ENCODE results near the gene KRTAP19-6. TPM values are rescaled to one million over a fixed set of nuclear protein-coding genes. Genes with fewer than 3 reads are reported as not detected.

Gene KRTAP19-6
- total RNA-seq, 1 experiment from 2014 or later, result not detected

DNA sequence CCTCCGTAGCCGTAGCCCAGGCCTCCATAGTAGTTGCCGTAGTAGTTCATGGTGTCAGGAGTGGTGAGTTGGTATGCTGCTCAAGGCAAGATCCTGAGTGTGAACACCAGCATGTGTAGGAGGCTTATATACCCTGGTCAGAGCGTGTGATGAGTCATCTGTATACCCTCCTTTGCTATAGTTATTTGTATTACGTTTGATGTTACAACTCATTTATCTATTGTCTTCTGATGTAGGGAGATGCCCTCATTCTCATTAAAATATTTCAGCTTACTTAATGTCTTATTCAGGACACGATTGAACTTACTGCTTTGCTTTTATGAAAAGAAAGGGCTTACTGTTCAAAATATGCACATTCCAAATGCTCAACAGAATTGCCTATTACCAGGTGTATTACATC is 39.6 kb downstream of the KRTAP19-6 start, which contains the start of gene KRTAP19-5 (continued):
- TF ChIP-seq, protein P1, sequence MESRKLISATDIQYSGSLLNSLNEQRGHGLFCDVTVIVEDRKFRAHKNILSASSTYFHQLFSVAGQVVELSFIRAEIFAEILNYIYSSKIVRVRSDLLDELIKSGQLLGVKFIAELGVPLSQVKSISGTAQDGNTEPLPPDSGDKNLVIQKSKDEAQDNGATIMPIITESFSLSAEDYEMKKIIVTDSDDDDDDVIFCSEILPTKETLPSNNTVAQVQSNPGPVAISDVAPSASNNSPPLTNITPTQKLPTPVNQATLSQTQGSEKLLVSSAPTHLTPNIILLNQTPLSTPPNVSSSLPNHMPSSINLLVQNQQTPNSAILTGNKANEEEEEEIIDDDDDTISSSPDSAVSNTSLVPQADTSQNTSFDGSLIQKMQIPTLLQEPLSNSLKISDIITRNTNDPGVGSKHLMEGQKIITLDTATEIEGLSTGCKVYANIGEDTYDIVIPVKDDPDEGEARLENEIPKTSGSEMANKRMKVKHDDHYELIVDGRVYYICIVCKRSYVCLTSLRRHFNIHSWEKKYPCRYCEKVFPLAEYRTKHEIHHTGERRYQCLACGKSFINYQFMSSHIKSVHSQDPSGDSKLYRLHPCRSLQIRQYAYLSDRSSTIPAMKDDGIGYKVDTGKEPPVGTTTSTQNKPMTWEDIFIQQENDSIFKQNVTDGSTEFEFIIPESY (IDR thresholded peaks at IDR 0.05; ENCODE audit: extremely low read depth, insufficient replicate concordance, low read length), result no peak
- TF ChIP-seq POLR2AphosphoS5 (IDR thresholded peaks at IDR 0.05; ENCODE audit: low read depth, low read length), result no peak
- TF ChIP-seq SIN3A (IDR thresholded peaks at IDR 0.05; ENCODE audit: low read depth), result no peak
- TF ChIP-seq CEBPB (IDR thresholded peaks at IDR 0.05; ENCODE audit: low read depth), result no peak
- no peak for TF ChIP-seq FOSL1 (IDR thresholded peaks at IDR 0.05; ENCODE audit: low read depth)

DNA sequence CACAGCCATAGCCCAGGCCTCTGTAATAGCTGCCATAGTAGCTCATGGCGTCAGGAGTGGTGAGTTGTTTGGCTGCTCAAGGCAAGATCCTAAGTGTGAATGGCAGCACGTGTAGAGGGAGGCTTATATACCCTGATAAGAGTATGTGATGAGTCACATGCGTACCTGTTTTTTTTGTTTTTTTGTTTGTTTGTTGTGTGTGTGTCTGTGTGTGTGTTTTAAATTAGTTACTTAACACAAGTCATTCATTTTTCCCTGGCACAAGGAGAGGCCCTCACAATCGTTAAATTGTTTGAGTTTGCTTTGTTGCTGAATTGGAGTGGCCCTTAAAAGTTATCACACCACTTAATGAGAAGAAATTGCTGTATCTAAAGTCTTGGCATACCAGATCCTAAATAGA is 44.6 kb downstream of the KRTAP19-6 start, which contains the start of gene KRTAP19-4:
TSS of gene KRTAP19-4 (minus strand) at position 101 of the 400 bp plus-strand sequence. CDS start at position 46, 55 bp downstream.
- no TSS peak for BruUV-seq (replicated peaks)
- CTCF ChIA-PET, result no interaction called here
- TF ChIP-seq, protein P2, sequence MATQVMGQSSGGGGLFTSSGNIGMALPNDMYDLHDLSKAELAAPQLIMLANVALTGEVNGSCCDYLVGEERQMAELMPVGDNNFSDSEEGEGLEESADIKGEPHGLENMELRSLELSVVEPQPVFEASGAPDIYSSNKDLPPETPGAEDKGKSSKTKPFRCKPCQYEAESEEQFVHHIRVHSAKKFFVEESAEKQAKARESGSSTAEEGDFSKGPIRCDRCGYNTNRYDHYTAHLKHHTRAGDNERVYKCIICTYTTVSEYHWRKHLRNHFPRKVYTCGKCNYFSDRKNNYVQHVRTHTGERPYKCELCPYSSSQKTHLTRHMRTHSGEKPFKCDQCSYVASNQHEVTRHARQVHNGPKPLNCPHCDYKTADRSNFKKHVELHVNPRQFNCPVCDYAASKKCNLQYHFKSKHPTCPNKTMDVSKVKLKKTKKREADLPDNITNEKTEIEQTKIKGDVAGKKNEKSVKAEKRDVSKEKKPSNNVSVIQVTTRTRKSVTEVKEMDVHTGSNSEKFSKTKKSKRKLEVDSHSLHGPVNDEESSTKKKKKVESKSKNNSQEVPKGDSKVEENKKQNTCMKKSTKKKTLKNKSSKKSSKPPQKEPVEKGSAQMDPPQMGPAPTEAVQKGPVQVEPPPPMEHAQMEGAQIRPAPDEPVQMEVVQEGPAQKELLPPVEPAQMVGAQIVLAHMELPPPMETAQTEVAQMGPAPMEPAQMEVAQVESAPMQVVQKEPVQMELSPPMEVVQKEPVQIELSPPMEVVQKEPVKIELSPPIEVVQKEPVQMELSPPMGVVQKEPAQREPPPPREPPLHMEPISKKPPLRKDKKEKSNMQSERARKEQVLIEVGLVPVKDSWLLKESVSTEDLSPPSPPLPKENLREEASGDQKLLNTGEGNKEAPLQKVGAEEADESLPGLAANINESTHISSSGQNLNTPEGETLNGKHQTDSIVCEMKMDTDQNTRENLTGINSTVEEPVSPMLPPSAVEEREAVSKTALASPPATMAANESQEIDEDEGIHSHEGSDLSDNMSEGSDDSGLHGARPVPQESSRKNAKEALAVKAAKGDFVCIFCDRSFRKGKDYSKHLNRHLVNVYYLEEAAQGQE (IDR thresholded peaks at IDR 0.05; ENCODE audit: low read depth), result no peak
- no peak for TF ChIP-seq YY1 (IDR thresholded peaks at IDR 0.05; ENCODE audit: extremely low read depth, insufficient replicate concordance, low read depth, low read length)
- TF ChIP-seq JUND (IDR thresholded peaks at IDR 0.05), result no peak
- TF ChIP-seq, protein P3, sequence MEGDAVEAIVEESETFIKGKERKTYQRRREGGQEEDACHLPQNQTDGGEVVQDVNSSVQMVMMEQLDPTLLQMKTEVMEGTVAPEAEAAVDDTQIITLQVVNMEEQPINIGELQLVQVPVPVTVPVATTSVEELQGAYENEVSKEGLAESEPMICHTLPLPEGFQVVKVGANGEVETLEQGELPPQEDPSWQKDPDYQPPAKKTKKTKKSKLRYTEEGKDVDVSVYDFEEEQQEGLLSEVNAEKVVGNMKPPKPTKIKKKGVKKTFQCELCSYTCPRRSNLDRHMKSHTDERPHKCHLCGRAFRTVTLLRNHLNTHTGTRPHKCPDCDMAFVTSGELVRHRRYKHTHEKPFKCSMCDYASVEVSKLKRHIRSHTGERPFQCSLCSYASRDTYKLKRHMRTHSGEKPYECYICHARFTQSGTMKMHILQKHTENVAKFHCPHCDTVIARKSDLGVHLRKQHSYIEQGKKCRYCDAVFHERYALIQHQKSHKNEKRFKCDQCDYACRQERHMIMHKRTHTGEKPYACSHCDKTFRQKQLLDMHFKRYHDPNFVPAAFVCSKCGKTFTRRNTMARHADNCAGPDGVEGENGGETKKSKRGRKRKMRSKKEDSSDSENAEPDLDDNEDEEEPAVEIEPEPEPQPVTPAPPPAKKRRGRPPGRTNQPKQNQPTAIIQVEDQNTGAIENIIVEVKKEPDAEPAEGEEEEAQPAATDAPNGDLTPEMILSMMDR (IDR thresholded peaks at IDR 0.05 in 2 of 3, conservative IDR thresholded peaks at IDR 0.05 in 1 of 3; ENCODE audit: borderline replicate concordance in 1 of 3, insufficient read depth in 1 of 3, low read depth in 2 of 3, low read length in 2 of 3), result no peak
- TF ChIP-seq SIN3A (IDR thresholded peaks at IDR 0.05; ENCODE audit: low read depth), result no peak
- no peak for TF ChIP-seq SRF (IDR thresholded peaks at IDR 0.05; ENCODE audit: low read depth)
- TF ChIP-seq CBX3 (IDR thresholded peaks at IDR 0.05; ENCODE audit: low read depth), result no peak
- TF ChIP-seq, protein P1 (IDR thresholded peaks at IDR 0.05; ENCODE audit: extremely low read depth, insufficient replicate concordance, low read length), result no peak
- TF ChIP-seq, protein P4, sequence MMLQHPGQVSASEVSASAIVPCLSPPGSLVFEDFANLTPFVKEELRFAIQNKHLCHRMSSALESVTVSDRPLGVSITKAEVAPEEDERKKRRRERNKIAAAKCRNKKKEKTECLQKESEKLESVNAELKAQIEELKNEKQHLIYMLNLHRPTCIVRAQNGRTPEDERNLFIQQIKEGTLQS (IDR thresholded peaks at IDR 0.05), result no peak
- no peak for TF ChIP-seq ZFX (IDR thresholded peaks at IDR 0.05)
- TF ChIP-seq ELF1 (IDR thresholded peaks at IDR 0.05; ENCODE audit: borderline replicate concordance, low read depth), result no peak
- TF ChIP-seq ZNF274 (IDR thresholded peaks at IDR 0.05; ENCODE audit: low read depth, low read length), result no peak
- no peak for TF ChIP-seq POLR2A (IDR thresholded peaks at IDR 0.05; ENCODE audit: borderline replicate concordance, extremely low read depth, insufficient read depth, insufficient read length)

More for the DNA sequence above, 44.6 kb downstream of the KRTAP19-6 start, which contains the start of gene KRTAP19-4:
- H3K4me3 ChIP-seq (replicated peaks in 1 of 2; ENCODE audit: low read depth in 1 of 2, low read length in 2 of 2), result no peak within 1 kb of the TSS
- ChIA-PET RAD21 (ENCODE audit: low non-redundant PET in 1 of 2, low total read pairs in 2 of 2, uncharacterized antibody in 2 of 2, unreplicated experiment in 2 of 2) (no interaction called here), POLR2A (no interaction called here)
- no peaks in the 10 kb centered on the region for H3K9me2 ChIP-seq (ENCODE audit: insufficient read depth)
- no peaks in the 10 kb centered on the region for H3K27me3 ChIP-seq (ENCODE audit: insufficient read depth, low read length)
- no peaks in the 10 kb centered on the region for H3K4me1 ChIP-seq (ENCODE audit: control insufficient read depth in 1 of 2, insufficient read depth in 2 of 2, low read length in 2 of 2)
- intact Hi-C loops (cut with micrococcal nuclease), result no loop called here
- H3K9ac ChIP-seq (ENCODE audit: low read length), result no peak within 1 kb of the TSS
- no peak within 1 kb of the TSS for H3K27ac ChIP-seq (ENCODE audit: low read depth, low read length)
- no peak within 1 kb of the TSS for H2AFZ ChIP-seq (ENCODE audit: low read depth, low read length, poor library complexity, severe bottlenecking)
- H3K9me3 ChIP-seq (ENCODE audit: control insufficient read depth in 1 of 2, insufficient read depth in 1 of 2, low read depth in 1 of 2, low read length in 2 of 2), result peaks cover 11 to 15% of the 10 kb centered on the region in 2 experiments; a peak in 3 of 4 replicates
- no peak for DNase-seq (ENCODE audit: low read depth, low spot score)
- no peak within 1 kb of the TSS for H3K4me2 ChIP-seq (ENCODE audit: low read length)
- no peak for ATAC-seq
- H3K36me3 ChIP-seq (ENCODE audit: control insufficient read depth in 1 of 2, insufficient read depth in 2 of 2, low read length in 2 of 2), result no peaks in the 10 kb centered on the region
- H4K20me1 ChIP-seq (ENCODE audit: insufficient read depth), result no peaks in the 10 kb centered on the region
- no peaks in the 10 kb centered on the region for H3K79me2 ChIP-seq (ENCODE audit: insufficient read depth, low read length)

Measured in HCT116 (cell line).